Fibroblast of skin of left biceps (primary cell): ENCODE results near the gene SSH3.
"Not testable (repeated sequence)": the region's sequence is repeated elsewhere in the genome, so short reads cannot be mapped to it uniquely, and the experiment has no call there.

Source experiments
- DNase-seq, 2 experiments: peaks; one replicate each; pipeline ENCODE4 v3.0.0-alpha.2; 2013; ENCODE audit warnings: low read depth in 2 of 2

The SSH3 gene

GRCh38 chr11:67311556-67312082 is 8.3 kb downstream of the SSH3 start:
- DNase-seq, result no peak

- no peak for DNase-seq
Observed at GRCh38 chr11:67312187-67313021, 9.1 kb downstream of the SSH3 start.

GRCh38 chr11:67313125-67313890 is 10.0 kb downstream of the SSH3 start:
- no peak for DNase-seq

GRCh38 chr11:67314218-67314617 is 10.9 kb downstream of the SSH3 start:
- no peak for DNase-seq

GRCh38 chr11:67315325-67315909 is 12.1 kb downstream of the SSH3 start:
- DNase-seq, result no peak

GRCh38 chr11:67316882-67317204 is 13.5 kb downstream of the SSH3 start:
- no peak for DNase-seq

GRCh38 chr11:67317205-67317887 is 14.0 kb downstream of the SSH3 start:
- DNase-seq, result peak; percentile 78 to 79

GRCh38 chr11:67317888-67318555 is 14.7 kb downstream of the SSH3 start:
- DNase-seq, result no peak

- DNase-seq, result not testable (repeated sequence)
Observed at GRCh38 chr11:67318876-67319275, 15.5 kb downstream of the SSH3 start.

- no peak for DNase-seq
Observed at GRCh38 chr11:67320011-67320410, 16.7 kb downstream of the SSH3 start.

- DNase-seq, result no peak
Observed at GRCh38 chr11:67320691-67321090, 17.4 kb downstream of the SSH3 start.

- no peak for DNase-seq
Observed at GRCh38 chr11:67321313-67321871, 18.1 kb downstream of the SSH3 start.

- DNase-seq, result no peak
Observed at GRCh38 chr11:67322049-67322448, 18.7 kb downstream of the SSH3 start.

GRCh38 chr11:67323526-67323925 is 20.2 kb downstream of the SSH3 start:
- DNase-seq, result no peak

GRCh38 chr11:67332081-67332691 is 28.9 kb downstream of the SSH3 start:
- no peak for DNase-seq

- no peak for DNase-seq
Observed at GRCh38 chr11:67337257-67337656, 33.9 kb downstream of the SSH3 start.

- DNase-seq, result no peak
Observed at GRCh38 chr11:67344264-67344663, 40.9 kb downstream of the SSH3 start.

GRCh38 chr11:67345247-67345919 is 42.1 kb downstream of the SSH3 start:
- DNase-seq, result no peak

GRCh38 chr11:67345920-67346819 is 42.8 kb downstream of the SSH3 start:
- no peak for DNase-seq
